Mucosa of descending colon (tissue), 3 donors: ENCODE results near the gene SLC35G1. TPM values are rescaled to one million over a fixed set of nuclear protein-coding genes. Genes with fewer than 3 reads are reported as not detected.

Source experiments
- ATAC-seq: fragments of 200-7000 bp; cut with Tn5 transposase; one replicate; pipeline ENCODE4 v1.9.1; 2020; ENCODE audit warnings: mild to moderate bottlenecking, moderate library complexity
- DNase-seq, 3 donors: peaks; one replicate each; pipeline ENCODE4 v3.0.0-alpha.2; 2020
- H3K36me3 ChIP-seq: fragments of 200-600 bp; one replicate; pipeline ENCODE4 v1.8.0; 2021; ENCODE audit warnings: low read depth, mild to moderate bottlenecking
- H3K4me1 ChIP-seq: fragments of 200-600 bp; one replicate; pipeline ENCODE4 v1.8.0; 2021; ENCODE audit warnings: low read depth, mild to moderate bottlenecking
- H3K4me3 ChIP-seq: fragments of 200-600 bp; one replicate; pipeline ENCODE4 v1.8.0; 2021; ENCODE audit warnings: mild to moderate bottlenecking
- H3K9me3 ChIP-seq: fragments of 200-600 bp; one replicate; pipeline ENCODE4 v1.8.0; 2021; ENCODE audit warnings: mild to moderate bottlenecking
- CTCF ChIP-seq: fragments of 200-600 bp; IDR thresholded peaks from one replicate; pipeline ENCODE4 v1.8.0; 2022; ENCODE audit warnings: antibody characterized with exemption, mild to moderate bottlenecking
- intact Hi-C, 2 donors: fragments of 100-400 bp; cut with DNase I in 1 of 2; cut with micrococcal nuclease in 1 of 2; formaldehyde crosslinking; loops; one replicate each; pipeline versions ENCODE4 v1.11.0 to v1.11.1; 2022; cut with DNase I, micrococcal nuclease
- total RNA-seq, 3 donors: library from RNA; stranded (reverse); fragmentation: NEBNext Ultra II Directional in 2 of 3; extraction: Animal tissue kit (Norgen Biotek cat#: 25700) in 2 of 3; gene quantifications; one replicate each; pipeline versions ENCODE4 v1.2.1 to v1.2.4, GENCODE V29; 2021 to 2023
- donor health status: DM: no; HTN: no; CAD: no; lungs with moderate emphysema.
- donor health status: DM: no; HTN: no; CAD: no.
- donor health status: DM: no; HTN: yes; CAD: no.

The SLC35G1 gene
- total RNA-seq, 3 donors from 2014 or later, result 15.2 to 35.1 (median 17.3) TPM

GRCh38 chr10:93874309-93875031, 19.3 kb upstream of the SLC35G1 start:
- Histone ChIP-seq H3K36me3 (no peaks in the 10 kb centered on the region), H3K4me1 (no peaks in the 10 kb centered on the region), H3K9me3 (no peaks in the 10 kb centered on the region), H3K4me3 (no peak overlapping the region)
- ATAC-seq, result no peak
- no peak for DNase-seq
- TF ChIP-seq CTCF, result no peak
- intact Hi-C loops, result no loop called here

GRCh38 chr10:93875032-93875358, 18.8 kb upstream of the SLC35G1 start:
- intact Hi-C loops, result no loop called here
- DNase-seq (no peak), ATAC-seq (no peak)
- Histone ChIP-seq H3K4me3 (no peak overlapping the region), H3K9me3 (no peaks in the 10 kb centered on the region), H3K36me3 (no peaks in the 10 kb centered on the region), H3K4me1 (no peaks in the 10 kb centered on the region)
- TF ChIP-seq CTCF, result no peak

GRCh38 chr10:93876381-93876780, 17.4 kb upstream of the SLC35G1 start:
- intact Hi-C loops, result no loop called here
- no peaks in the 10 kb centered on the region for H3K4me1 ChIP-seq
- no peak overlapping the region for H3K4me3 ChIP-seq
- H3K36me3 ChIP-seq, result no peaks in the 10 kb centered on the region
- DNase-seq, result no peak
- TF ChIP-seq CTCF, result no peak
- H3K9me3 ChIP-seq, result no peaks in the 10 kb centered on the region
- ATAC-seq, result no peak

GRCh38 chr10:93879273-93879672, 14.5 kb upstream of the SLC35G1 start:
- TF ChIP-seq CTCF, result no peak
- no peak for ATAC-seq
- Histone ChIP-seq H3K4me1 (no peaks in the 10 kb centered on the region), H3K36me3 (no peaks in the 10 kb centered on the region), H3K9me3 (no peaks in the 10 kb centered on the region), H3K4me3 (no peak overlapping the region)
- intact Hi-C loops, result no loop called here
- no peak for DNase-seq

DNA sequence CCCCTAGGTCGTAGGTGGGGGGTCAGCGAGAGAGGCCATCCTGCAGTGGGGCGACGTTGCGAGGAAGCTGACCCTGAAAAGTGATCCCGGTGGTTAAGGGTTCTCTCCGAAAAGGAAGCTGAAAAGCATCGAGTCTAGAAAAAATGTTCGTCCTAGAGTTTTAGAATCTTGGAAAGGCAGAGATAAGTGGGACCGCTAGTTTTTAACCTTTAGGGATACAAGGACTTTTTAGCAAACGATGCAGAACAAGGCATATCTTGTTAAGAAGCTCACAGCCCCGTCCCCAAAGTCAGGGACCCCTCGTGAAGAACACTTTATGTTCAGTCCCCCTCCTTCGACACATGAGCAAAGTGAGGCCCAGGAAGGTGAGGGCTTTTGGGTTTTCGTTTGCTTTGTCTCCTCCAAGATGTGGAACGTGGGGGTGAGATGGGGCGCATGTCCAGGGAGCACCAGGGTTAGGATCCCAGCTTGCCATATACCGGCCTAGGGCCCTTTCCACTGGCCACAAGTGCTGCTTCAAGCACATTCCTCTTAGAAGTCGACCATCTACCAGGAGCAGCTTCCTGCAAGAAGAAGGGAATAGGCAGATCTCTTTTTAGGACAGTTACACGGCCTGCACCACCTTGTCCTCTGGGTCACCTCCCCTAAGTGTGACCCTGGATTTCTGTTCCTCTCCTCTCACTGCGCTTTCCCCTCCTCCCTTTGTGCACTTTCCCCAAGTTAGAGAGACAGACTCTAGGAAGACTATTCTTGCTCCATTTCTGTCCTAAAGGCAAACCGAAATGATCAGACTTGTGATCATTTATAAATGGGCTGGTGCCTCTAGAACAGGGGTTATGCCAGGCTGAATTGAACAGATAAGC, 969 bp downstream of the SLC35G1 start:
- Histone ChIP-seq H3K4me1 (peaks cover 15% of the 10 kb centered on the region), H3K4me3 (peak overlapping the region; percentile 79), H3K36me3 (no peaks in the 10 kb centered on the region), H3K9me3 (no peaks in the 10 kb centered on the region)
- intact Hi-C loops, result no loop called here
- DNase-seq (peak in 1 of 3 donors; percentile 28), ATAC-seq (no peak)
- TF ChIP-seq CTCF, result no peak
